ENCODE data around the gene ABCA1.

The ABCA1 gene

GRCh38 chr9:104850786-104851545, 77.0 kb downstream of the ABCA1 start:
- no peak overlapping the region for H3K4me3 ChIP-seq (replicated peaks in 1 of 2; ENCODE audit: low read depth in 2 of 2, low read length in 2 of 2)
- TF ChIP-seq, protein P1, sequence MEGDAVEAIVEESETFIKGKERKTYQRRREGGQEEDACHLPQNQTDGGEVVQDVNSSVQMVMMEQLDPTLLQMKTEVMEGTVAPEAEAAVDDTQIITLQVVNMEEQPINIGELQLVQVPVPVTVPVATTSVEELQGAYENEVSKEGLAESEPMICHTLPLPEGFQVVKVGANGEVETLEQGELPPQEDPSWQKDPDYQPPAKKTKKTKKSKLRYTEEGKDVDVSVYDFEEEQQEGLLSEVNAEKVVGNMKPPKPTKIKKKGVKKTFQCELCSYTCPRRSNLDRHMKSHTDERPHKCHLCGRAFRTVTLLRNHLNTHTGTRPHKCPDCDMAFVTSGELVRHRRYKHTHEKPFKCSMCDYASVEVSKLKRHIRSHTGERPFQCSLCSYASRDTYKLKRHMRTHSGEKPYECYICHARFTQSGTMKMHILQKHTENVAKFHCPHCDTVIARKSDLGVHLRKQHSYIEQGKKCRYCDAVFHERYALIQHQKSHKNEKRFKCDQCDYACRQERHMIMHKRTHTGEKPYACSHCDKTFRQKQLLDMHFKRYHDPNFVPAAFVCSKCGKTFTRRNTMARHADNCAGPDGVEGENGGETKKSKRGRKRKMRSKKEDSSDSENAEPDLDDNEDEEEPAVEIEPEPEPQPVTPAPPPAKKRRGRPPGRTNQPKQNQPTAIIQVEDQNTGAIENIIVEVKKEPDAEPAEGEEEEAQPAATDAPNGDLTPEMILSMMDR (IDR thresholded peaks at IDR 0.05; ENCODE audit: low read depth, low read length) = no peak
- peak in 1 of 2 donors; percentile 62 for DNase-seq (ENCODE audit: low read depth in 2 of 2)

GRCh38 chr9:104849023-104849422, 78.9 kb downstream of the ABCA1 start:
- H3K4me3 ChIP-seq (replicated peaks in 1 of 2; ENCODE audit: low read depth in 2 of 2, low read length in 2 of 2) = no peak overlapping the region
- DNase-seq (ENCODE audit: low read depth in 2 of 2) = no peak
- TF ChIP-seq, protein P1 (IDR thresholded peaks at IDR 0.05; ENCODE audit: low read depth, low read length) = no peak

- TF ChIP-seq, protein P1 (IDR thresholded peaks at IDR 0.05; ENCODE audit: low read depth, low read length) = no peak
- H3K4me3 ChIP-seq (replicated peaks in 1 of 2; ENCODE audit: low read depth in 2 of 2, low read length in 2 of 2) = no peak overlapping the region
- DNase-seq (ENCODE audit: low read depth in 2 of 2) = no peak
These were observed 83.2 kb downstream of the ABCA1 start for GRCh38 chr9:104844710-104845109.

GRCh38 chr9:104843644-104844240, 84.2 kb downstream of the ABCA1 start:
- no peak overlapping the region for H3K4me3 ChIP-seq (replicated peaks in 1 of 2; ENCODE audit: low read depth in 2 of 2, low read length in 2 of 2)
- TF ChIP-seq, protein P1 (IDR thresholded peaks at IDR 0.05; ENCODE audit: low read depth, low read length) = no peak
- no peak for DNase-seq (ENCODE audit: low read depth in 2 of 2)

GRCh38 chr9:104842698-104843097, 85.3 kb downstream of the ABCA1 start:
- no peak overlapping the region for H3K4me3 ChIP-seq (replicated peaks in 1 of 2; ENCODE audit: low read depth in 2 of 2, low read length in 2 of 2)
- TF ChIP-seq, protein P1 (IDR thresholded peaks at IDR 0.05; ENCODE audit: low read depth, low read length) = no peak
- no peak for DNase-seq (ENCODE audit: low read depth in 2 of 2)

DNA sequence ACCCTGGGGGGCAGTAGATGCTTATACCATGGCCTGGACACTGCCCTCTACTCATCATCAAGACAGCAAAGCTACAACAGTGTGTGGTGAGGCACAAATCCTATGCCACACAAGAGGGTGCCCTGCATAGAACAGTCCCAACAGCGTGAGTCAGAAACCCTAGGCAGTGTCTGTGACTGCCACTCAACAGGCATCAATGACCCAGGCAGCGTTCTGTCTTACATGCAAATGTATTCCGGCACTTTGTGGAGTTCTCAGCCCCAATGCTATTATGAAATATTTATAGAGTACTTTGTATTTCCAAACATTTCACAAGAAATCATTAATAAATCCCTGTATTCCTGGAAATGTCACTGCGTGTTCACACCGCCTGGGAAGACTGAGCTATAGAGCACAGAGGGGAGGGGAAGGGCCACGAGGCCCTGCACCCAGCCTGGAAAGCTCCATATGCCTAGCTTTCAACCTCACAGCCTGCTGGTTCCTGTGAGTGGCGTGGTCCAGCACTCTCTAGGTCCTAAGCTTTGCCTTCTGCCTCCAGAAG, 86.3 kb downstream of the ABCA1 start:
- no peak overlapping the region for H3K4me3 ChIP-seq (replicated peaks in 1 of 2; ENCODE audit: low read depth in 2 of 2, low read length in 2 of 2)
- no peak for DNase-seq (ENCODE audit: low read depth in 2 of 2)
- TF ChIP-seq, protein P1 (IDR thresholded peaks at IDR 0.05; ENCODE audit: low read depth, low read length) = no peak
